Neural crest cell (in vitro differentiated cells): ENCODE results near the gene KIF25. TPM values are rescaled to one million over a fixed set of nuclear protein-coding genes. Genes with fewer than 3 reads are reported as not detected.

Experiments used
- DNase-seq: peaks from one replicate; pipeline ENCODE4 v3.0.0; 2021; ENCODE audit warnings: low read depth, mixed read lengths, low spot score
- H3K27ac Mint-ChIP-seq: one replicate; pipeline ENCODE4 v1.8.0; 2021; ENCODE audit warnings: mild to moderate bottlenecking, mixed read lengths; ENCODE audit not compliant: unreplicated experiment
- H3K27me3 Mint-ChIP-seq: 2 replicates; pipeline ENCODE4 v1.8.0; 2021; ENCODE audit warnings: low read depth, mild to moderate bottlenecking, mixed read lengths
- H3K36me3 Mint-ChIP-seq: 2 replicates; pipeline ENCODE4 v1.8.0; 2021; ENCODE audit warnings: low read depth, mild to moderate bottlenecking, mixed read lengths
- H3K4me1 Mint-ChIP-seq: 2 replicates; pipeline ENCODE4 v1.8.0; 2021; ENCODE audit warnings: mixed read lengths
- H3K4me3 Mint-ChIP-seq: one replicate; pipeline ENCODE4 v1.8.0; 2021; ENCODE audit warnings: mild to moderate bottlenecking, mixed read lengths
- H3K9me3 Mint-ChIP-seq: 2 replicates; pipeline ENCODE4 v1.8.0; 2021; ENCODE audit warnings: mixed read lengths
- CTCF ChIP-seq: fragments of 200-600 bp; sonication (generic); conservative IDR thresholded peaks from 2 replicates; pipeline ENCODE4 v1.5.0; 2021; ENCODE audit warnings: antibody characterized with exemption, mild to moderate bottlenecking
- total RNA-seq: library from RNA; stranded (reverse); gene quantifications from 2 replicates; pipeline ENCODE4 v1.2.1, GENCODE V29; 2021

KIF25 gene
- total RNA-seq, 1 donor from 2014 or later = 0.72 TPM

GRCh38 chr6:168081858-168082546 is 84.5 kb downstream of the KIF25 start:
- peaks cover 4% of the 10 kb centered on the region for H3K4me1 Mint-ChIP-seq
- no peak for TF ChIP-seq CTCF
- no peaks in the 10 kb centered on the region for H3K9me3 Mint-ChIP-seq
- H3K27me3 Mint-ChIP-seq = no peaks in the 10 kb centered on the region
- no peak overlapping the region for H3K4me3 Mint-ChIP-seq
- no peak for DNase-seq
- no peaks in the 10 kb centered on the region for H3K36me3 Mint-ChIP-seq
- no peak overlapping the region for H3K27ac Mint-ChIP-seq

DNA sequence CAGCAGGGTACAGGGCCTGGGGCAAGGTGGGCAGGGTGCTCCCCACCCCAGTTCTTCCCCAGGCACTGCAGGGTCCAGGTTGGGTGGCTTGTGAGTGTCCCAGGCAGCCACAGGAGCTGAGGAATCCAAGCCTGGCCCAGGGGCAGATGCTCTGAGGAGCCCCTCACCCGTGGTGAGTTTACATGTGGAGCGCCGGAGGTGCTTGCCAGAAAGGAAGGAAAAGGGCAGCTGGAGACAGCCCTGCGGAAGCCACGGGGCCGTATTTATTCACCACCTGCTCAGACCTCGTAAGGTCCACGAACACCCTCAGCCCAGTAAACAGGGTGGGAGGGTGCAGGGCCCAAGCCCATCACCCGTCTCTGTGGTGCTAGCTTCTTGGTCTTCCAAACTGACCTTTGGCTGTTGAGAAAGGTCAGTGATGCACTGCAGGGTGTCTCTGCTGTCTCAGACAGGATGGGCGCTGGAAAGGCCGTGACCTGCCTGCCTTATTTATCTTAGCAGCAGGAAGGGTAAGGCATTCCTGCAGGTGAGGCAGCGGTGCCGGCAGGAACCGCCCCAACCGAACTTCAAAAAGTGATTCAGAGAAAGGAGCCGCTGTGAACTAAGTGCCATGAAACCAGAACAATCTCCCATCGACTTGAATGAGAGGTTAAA is 85.5 kb downstream of the KIF25 start:
- H3K4me1 Mint-ChIP-seq = peaks cover 10% of the 10 kb centered on the region
- H3K4me3 Mint-ChIP-seq = no peak overlapping the region
- no peak for TF ChIP-seq CTCF
- DNase-seq = no peak
- no peak overlapping the region for H3K27ac Mint-ChIP-seq
- no peaks in the 10 kb centered on the region for H3K9me3 Mint-ChIP-seq
- no peaks in the 10 kb centered on the region for H3K27me3 Mint-ChIP-seq
- no peaks in the 10 kb centered on the region for H3K36me3 Mint-ChIP-seq

GRCh38 chr6:168083514-168083885 is 86.0 kb downstream of the KIF25 start:
- H3K27me3 Mint-ChIP-seq = no peaks in the 10 kb centered on the region
- H3K36me3 Mint-ChIP-seq = no peaks in the 10 kb centered on the region
- H3K27ac Mint-ChIP-seq = no peak overlapping the region

DNA sequence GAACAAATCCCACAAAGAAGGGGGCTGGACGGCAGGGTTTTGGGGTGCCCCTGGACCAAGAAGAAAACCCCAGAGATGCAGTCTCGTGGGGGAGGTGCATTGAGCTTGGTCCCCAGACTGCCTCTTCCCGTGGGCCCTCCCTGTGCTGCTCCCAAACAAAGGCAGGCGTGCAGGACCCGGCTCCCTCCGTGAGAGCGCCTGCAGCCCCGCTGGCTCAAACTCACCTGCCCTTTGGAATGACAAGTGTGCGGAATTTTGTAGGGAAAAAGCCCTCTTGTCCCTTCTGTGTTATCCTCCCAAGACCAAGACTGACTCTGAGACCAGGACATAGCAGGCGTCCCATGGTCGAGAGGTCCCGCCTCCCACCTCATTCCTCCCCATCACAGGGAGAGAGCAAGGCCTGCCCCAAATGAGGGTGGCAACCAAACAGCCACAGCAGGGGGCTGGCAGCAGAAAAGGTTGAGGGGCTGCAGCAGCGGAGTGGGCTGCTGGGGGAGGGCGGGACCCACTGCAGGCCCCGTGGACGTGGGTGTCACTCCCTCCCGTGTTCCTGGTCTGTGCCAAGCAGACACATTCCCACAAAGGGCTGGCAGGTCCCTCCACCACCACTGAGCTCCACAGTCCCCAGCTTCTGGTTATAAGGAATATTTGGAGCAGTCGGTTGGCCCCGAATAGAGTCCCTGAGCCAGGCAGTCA is 87.1 kb downstream of the KIF25 start:
- no peaks in the 10 kb centered on the region for H3K27me3 Mint-ChIP-seq
- H3K36me3 Mint-ChIP-seq = no peaks in the 10 kb centered on the region
- H3K4me1 Mint-ChIP-seq = peaks cover 18% of the 10 kb centered on the region
- no peak for TF ChIP-seq CTCF
- H3K4me3 Mint-ChIP-seq = no peak overlapping the region
- no peaks in the 10 kb centered on the region for H3K9me3 Mint-ChIP-seq
- no peak for DNase-seq
- H3K27ac Mint-ChIP-seq = no peak overlapping the region

More at GRCh38 chr6:168083514-168083885, 86.0 kb downstream of the KIF25 start:
- no peak for TF ChIP-seq CTCF
- Mint-ChIP-seq H3K4me1 (peaks cover 15% of the 10 kb centered on the region), H3K4me3 (no peak overlapping the region), H3K9me3 (no peaks in the 10 kb centered on the region)
- no peak for DNase-seq

DNA sequence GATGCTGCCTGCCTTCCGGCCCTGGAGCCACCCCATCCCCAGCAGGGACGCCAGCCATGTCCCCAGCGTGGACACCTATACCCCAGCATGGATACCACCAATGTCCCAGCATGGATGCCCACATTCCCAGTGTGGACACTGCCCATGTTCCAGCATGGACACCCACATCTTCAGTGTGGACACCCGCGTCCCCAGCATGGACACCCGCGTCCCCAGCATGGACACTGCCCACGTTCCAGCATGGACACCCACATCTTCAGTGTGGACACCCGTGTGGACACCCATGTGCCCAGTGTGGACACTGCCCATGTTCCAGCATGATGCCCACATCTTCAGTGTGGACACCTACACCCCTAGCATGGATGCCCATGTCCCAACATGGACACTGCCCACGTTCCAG is 88.6 kb downstream of the KIF25 start:
- TF ChIP-seq CTCF = no peak
- no peak overlapping the region for H3K27ac Mint-ChIP-seq
- no peak overlapping the region for H3K4me3 Mint-ChIP-seq
- no peaks in the 10 kb centered on the region for H3K27me3 Mint-ChIP-seq
- H3K36me3 Mint-ChIP-seq = no peaks in the 10 kb centered on the region
- no peaks in the 10 kb centered on the region for H3K9me3 Mint-ChIP-seq
- no peak for DNase-seq
- H3K4me1 Mint-ChIP-seq = peaks cover 18% of the 10 kb centered on the region
